Renal pelvis (tissue), 12 donors: ENCODE data around the gene DCK. TPM values are rescaled to one million over a fixed set of nuclear protein-coding genes. Genes with fewer than 3 reads are reported as not detected.

Experiments used
- DNase-seq: peaks from one replicate; pipeline ENCODE4 v3.0.0-alpha.2; 2013
- long read RNA-seq, 16 experiments: transcript quantifications; one replicate each; lab custom pipeline, GENCODE V29; 2026
- polyA plus RNA-seq, 3 donors: library from polyadenylated mRNA; unstranded; fragments of 120-200 nt; gene quantifications; one replicate each; pipeline ENCODE4 v1.2.1, GENCODE V29; 2013; ENCODE audit not compliant: insufficient read length in 3 of 3

DCK gene
- 10 to 100 TPM; 26.9 to 30.0 (median 27.9) TPM for polyA plus RNA-seq
- long read RNA-seq, donor 1, transcript DCK-201 (7 exons, 2,716 nt): major isoform, 19 of 19 reads
- long read RNA-seq, donor 1, partial matches to known transcripts: 0 of 19 reads
- long read RNA-seq, donor 1, other reads (novel, unspliced or antisense): 0 of 19 reads
- long read RNA-seq, donor 2, transcript DCK-201 (7 exons, 2,716 nt): major isoform, 20 of 48 reads
- long read RNA-seq, donor 2, partial matches to known transcripts: 27 of 48 reads
- long read RNA-seq, donor 2, other reads (novel, unspliced or antisense): 0 of 48 reads
- long read RNA-seq, donor 3, transcript DCK-201 (7 exons, 2,716 nt): major isoform, 20 of 40 reads
- long read RNA-seq, donor 3, partial matches to known transcripts: 17 of 40 reads
- long read RNA-seq, donor 3, other reads (novel, unspliced or antisense): 0 of 40 reads
- long read RNA-seq, donor 4, transcript DCK-201 (7 exons, 2,716 nt): major isoform, 9 of 21 reads
- long read RNA-seq, donor 4, partial matches to known transcripts: 11 of 21 reads
- long read RNA-seq, donor 4, other reads (novel, unspliced or antisense): 0 of 21 reads
- long read RNA-seq, donor 5, transcript DCK-201 (7 exons, 2,716 nt): major isoform, 10 of 10 reads
- long read RNA-seq, donor 5, partial matches to known transcripts: 0 of 10 reads
- long read RNA-seq, donor 5, other reads (novel, unspliced or antisense): 0 of 10 reads
- long read RNA-seq, donor 6, transcript DCK-201 (7 exons, 2,716 nt): major isoform, 8 of 8 reads
- long read RNA-seq, donor 6, partial matches to known transcripts: 0 of 8 reads
- long read RNA-seq, donor 6, other reads (novel, unspliced or antisense): 0 of 8 reads
- long read RNA-seq, donor 7, transcript DCK-201 (7 exons, 2,716 nt): major isoform, 13 of 14 reads
- long read RNA-seq, donor 7, partial matches to known transcripts: 0 of 14 reads
- long read RNA-seq, donor 7, other reads (novel, unspliced or antisense): 0 of 14 reads
- long read RNA-seq, donor 8, transcript DCK-201 (7 exons, 2,716 nt): major isoform, 7 of 21 reads
- long read RNA-seq, donor 8, partial matches to known transcripts: 13 of 21 reads
- long read RNA-seq, donor 8, other reads (novel, unspliced or antisense): 0 of 21 reads
- long read RNA-seq, donor 9, transcript DCK-201 (7 exons, 2,716 nt): major isoform, 16 of 18 reads
- long read RNA-seq, donor 9, partial matches to known transcripts: 0 of 18 reads
- long read RNA-seq, donor 9, other reads (novel, unspliced or antisense): 0 of 18 reads
- long read RNA-seq, donor 10, transcript DCK-201 (7 exons, 2,716 nt): major isoform, 11 of 11 reads
- long read RNA-seq, donor 10, partial matches to known transcripts: 0 of 11 reads
- long read RNA-seq, donor 10, other reads (novel, unspliced or antisense): 0 of 11 reads
- long read RNA-seq, donor 11, transcript DCK-201 (7 exons, 2,716 nt): major isoform, 9 of 10 reads
- long read RNA-seq, donor 11, partial matches to known transcripts: 0 of 10 reads
- long read RNA-seq, donor 11, other reads (novel, unspliced or antisense): 0 of 10 reads
- long read RNA-seq, donor 12, transcript DCK-201 (7 exons, 2,716 nt): major isoform, 18 of 41 reads
- long read RNA-seq, donor 12, partial matches to known transcripts: 21 of 41 reads
- long read RNA-seq, donor 12, other reads (novel, unspliced or antisense): 0 of 41 reads
- long read RNA-seq, donor 13, transcript DCK-201 (7 exons, 2,716 nt): major isoform, 6 of 7 reads
- long read RNA-seq, donor 13, partial matches to known transcripts: 0 of 7 reads
- long read RNA-seq, donor 13, other reads (novel, unspliced or antisense): 0 of 7 reads
- long read RNA-seq, donor 14, transcript DCK-202 (7 exons, 2,683 nt): minor isoform, 7 of 18 reads
- long read RNA-seq, donor 14, transcript DCK-201 (7 exons, 2,716 nt): major isoform, 11 of 18 reads
- long read RNA-seq, donor 14, partial matches to known transcripts: 0 of 18 reads
- long read RNA-seq, donor 14, other reads (novel, unspliced or antisense): 0 of 18 reads
- long read RNA-seq, donor 15, transcript DCK-201 (7 exons, 2,716 nt): major isoform, 24 of 27 reads
- long read RNA-seq, donor 15, partial matches to known transcripts: 0 of 27 reads
- long read RNA-seq, donor 15, other reads (novel, unspliced or antisense): 0 of 27 reads
- long read RNA-seq, donor 16, transcript DCK-201 (7 exons, 2,716 nt): major isoform, 15 of 15 reads
- long read RNA-seq, donor 16, partial matches to known transcripts: 0 of 15 reads
- long read RNA-seq, donor 16, other reads (novel, unspliced or antisense): 0 of 15 reads

DNA sequence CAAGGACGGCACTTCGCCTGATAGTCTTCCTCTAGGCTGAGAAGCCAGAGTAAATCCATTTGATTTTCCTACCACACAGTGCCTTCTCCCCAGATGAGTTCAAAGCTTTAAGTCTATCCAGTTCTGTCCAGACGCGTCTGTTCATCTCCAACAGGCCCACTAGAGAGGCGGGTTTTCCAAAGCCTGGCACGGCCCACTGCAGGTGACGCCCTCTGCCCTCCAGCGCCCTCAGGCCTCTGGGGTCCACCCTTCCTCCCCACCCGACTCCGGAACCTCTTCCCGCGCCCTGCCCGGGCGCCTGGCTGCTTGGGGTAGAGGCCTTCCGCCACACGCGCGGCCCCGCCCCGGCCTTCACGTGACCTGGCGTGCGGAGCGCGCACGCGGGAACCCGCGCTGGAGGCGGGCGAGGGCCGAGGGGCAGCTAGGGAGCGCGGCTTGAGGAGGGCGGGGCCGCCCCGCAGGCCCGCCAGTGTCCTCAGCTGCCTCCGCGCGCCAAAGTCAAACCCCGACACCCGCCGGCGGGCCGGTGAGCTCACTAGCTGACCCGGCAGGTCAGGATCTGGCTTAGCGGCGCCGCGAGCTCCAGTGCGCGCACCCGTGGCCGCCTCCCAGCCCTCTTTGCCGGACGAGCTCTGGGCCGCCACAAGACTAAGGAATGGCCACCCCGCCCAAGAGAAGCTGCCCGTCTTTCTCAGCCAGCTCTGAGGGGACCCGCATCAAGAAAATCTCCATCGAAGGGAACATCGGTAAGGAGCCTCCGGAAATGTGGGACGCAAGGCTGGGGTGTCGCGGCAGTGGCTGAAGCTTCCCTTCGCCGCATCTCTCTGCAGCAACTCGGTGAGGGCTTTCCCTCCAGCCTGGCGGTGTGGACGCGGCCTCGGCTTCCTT lies at the start of gene DCK:
Gene DCK (plus strand): TSS at position 469 of the 888 bp plus-strand sequence. CDS start 187 bp downstream, at position 656.
- peak; percentile 90 for DNase-seq

DNA sequence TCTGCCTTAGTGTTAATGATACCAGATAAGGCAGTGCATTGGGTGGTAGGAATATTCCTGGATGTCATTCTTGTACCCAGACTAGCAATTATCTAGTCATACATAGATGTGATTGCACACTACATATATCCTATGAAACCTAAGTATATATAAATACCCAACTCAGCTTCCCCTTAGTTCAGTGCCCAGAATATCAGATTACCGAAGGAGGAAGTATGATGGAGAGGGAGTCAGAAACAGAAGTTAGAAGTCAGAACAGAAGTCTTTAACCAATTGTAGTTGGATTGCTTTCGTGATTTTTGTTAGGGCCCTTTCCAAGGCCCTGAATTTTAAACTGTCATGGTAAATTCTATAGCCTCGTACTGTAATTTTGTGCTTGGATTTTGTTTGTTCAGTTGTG lies 48.4 kb upstream of the DCK start:
- no peak for DNase-seq

DNA sequence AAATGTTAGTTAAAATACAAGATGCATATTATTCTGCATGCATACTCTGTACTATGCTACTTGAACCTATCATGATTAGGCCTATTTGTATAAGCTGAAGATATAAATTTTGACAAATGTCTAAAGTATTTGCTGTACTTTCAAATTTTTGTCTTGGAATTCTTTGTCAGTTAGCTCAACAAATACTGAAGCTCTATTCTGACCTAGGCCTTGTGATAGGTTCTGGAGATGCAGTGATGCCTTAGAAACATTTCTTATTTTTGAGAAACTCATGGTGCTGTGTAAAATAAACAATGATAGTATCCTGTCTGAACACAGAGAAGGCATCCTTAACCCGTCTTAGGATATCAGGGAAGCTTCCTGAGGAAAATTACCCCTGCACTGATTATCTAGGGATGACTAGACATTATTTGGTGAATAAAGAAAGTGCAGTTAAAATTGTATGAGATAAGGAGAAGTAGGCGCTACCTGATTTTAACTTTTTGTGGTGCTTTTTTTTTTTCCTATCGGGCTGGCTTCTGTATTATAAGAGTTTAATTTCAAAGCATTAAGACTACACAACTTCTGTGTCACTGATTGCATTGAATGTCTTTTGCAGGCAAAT lies 47.9 kb upstream of the DCK start:
- no peak for DNase-seq

DNA sequence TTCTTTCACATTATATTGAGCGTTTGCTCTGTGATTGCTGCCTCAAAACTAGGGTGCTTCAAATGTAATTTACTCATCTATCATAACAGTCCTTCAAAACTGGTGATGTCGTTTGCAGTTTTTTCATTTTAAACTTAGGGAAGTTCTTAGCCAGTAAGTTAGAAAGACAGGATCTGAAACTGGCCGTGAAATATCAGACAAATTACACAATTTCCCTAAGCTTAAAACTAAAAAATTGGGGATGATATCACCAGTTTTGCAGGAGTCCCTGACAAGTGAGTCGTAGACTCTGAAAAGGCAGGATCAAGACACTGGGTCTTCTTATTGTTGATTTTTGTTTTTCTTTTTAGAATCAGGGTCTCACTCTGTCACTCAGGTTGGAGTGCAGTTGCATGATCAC lies 46.5 kb upstream of the DCK start:
- no peak for DNase-seq

DNA sequence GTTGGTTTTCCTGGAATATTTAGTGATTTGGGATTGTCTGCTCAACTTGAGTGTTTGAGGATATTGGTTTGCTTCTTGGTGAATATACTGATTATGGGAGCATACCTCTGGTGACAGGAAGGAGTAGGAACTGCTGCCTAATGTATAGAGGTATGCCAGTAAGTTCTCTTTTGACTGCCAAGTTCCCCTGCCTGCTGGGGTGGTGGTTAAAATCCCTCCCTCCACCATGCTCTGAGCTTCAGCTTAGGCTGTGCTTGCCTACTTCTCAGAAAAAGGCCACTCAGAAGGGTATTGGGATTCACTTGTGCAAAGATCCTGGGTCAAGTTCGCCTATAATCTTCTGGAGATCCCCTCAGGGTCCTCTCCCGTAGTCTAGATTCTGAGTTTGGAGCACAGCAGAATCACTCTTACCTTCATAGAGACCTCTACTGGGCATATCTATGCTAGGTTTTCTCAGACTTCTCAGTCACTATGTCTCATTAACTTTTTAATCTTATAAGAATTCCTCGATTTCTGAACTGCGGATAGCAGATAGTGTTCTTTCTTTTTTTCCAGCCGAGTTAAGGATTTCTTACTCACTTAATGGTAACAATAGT lies 44.7 kb upstream of the DCK start:
- DNase-seq: no peak

DNA sequence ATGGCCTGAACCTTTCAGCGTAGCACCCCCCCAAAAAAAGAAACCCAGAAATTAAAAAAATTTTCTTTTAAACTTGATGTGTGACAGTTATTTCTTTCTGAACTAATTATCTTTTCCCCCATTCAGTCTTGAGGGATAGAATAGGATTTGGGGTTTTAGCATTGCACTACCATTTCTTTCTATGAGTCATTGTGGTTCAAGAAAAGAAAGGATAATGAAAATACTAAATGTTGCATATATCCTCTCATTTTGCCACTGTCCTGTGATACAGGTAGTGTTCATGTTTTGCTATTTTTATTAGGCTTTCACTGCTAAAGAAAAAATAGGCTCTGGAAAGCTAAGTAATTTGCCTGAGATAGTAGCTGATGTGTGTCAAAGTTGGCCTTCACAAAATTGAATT lies 39.4 kb upstream of the DCK start:
- DNase-seq: no peak

- no peak for DNase-seq
Observed at GRCh38 chr4:70956549-70957210, 36.8 kb upstream of the DCK start.

GRCh38 chr4:70958681-70959080 lies 34.8 kb upstream of the DCK start:
- DNase-seq: no peak

GRCh38 chr4:70969076-70969475 lies 24.4 kb upstream of the DCK start:
- DNase-seq: no peak

DNA sequence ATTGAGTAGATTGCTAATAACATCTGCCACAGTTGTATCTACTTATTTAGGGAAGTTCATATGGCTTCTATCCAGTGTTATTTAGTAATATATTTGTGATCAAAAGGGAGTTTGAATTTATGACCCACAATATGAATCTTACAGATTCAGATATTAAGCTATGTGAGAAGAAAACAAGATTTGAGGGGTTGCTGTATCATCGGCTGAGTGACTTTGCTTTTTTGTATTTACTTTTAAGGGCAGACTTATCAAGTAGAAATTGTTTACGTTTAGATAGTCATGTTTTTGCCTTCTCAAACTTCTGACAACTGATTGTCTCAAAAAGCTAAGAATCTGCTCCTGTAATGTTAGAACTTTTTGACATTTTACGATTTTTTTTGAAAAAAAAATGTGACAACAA lies 17.2 kb upstream of the DCK start:
- no peak for DNase-seq

DNA sequence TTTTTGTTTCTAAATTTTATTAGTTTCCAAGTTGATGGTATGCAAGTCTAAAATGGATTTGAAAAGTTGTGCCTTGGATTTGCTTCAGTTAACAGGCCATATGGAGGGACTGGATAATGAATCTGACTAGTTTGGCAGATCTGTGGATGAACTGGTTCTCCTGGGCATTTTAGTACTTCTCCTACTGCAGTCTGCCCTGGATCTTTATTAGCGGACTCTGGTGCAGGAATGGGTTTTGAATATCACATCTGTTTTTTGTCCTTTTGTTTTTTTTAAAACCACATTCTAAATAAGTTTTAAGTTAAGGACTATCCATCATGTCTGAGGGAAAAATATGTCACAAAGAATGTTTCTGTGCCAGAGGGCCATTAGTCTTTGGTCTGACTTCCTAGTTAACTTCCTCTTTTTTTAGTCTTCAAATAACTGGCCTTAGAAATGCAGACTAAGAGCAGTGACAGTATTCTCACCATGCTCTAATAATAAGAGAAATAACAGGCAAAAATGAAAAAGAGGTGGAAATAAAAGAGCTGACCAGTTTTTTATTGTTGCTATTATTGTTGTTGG lies 13.9 kb upstream of the DCK start:
- DNase-seq: peak; percentile 34

DNA sequence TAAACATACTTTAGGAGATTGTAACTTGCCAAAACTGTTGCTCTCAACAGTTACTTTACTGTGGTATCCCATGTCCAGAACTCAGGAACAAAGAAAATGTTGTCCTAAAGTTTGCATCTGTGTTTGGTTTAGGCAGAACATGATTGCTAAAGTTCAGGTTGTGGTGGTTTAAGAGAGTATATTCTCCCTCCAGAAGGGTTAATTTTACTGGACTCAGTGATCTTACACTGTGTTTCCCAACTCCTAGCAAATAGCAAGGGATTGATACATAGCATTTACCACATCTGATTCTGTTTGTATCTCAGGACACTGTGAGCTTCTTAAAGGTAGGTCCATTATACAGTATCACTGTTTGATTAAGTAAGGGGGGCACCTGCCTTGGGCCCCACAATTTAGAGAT lies 13.3 kb upstream of the DCK start:
- DNase-seq: no peak

GRCh38 chr4:70984106-70984505 lies 9.3 kb upstream of the DCK start:
- DNase-seq: no peak

DNA sequence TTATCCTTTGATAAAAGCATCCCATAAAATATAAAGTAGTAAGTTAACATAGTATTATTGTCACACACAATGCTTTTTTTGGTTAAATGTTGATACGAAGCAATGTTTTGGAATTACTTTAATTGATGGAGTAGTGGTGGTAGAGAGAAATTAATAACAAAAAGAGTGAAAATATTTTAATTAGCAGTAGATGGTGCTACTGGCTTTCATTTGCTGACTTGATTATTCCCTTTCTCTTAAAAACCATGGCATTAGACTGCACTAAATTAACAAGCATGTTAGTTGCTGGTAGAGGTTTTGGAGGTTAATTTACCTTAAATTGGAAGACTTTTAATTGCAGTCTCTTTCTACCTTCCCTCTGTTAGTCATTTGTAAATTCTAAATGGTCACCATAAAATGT lies 8.9 kb upstream of the DCK start:
- DNase-seq: no peak

- DNase-seq: no peak
Observed at GRCh38 chr4:70991596-70991995, 1.9 kb upstream of the DCK start.

DNA sequence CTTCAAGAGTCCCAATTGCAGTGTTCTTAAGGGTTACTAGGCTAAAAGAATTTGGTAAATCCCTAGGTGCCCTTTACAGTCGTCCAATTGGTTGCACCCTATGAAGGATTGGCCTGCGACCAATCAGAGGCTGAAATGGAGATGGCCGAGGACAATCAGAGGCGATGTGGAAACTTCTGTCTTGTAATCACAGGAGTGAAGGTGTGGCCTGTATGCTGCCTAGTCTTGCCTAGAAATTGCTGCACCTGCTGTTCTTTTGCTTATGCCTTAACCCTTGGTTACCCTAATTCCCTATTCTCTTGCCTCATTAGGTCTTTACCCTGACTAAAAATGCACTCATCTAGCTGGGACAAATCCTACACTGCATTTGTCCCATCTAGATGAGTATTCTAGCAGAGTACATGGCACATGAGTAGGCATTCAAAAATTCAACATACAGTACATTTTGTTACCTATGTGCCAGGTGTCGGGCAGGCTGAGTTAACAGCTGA lies 1.0 kb upstream of the DCK start:
- DNase-seq: no peak

GRCh38 chr4:70994069-70994366 lies 569 bp downstream of the DCK start:
- no peak for DNase-seq
